ENCODE measurements around the gene PPP6R3.
"Not testable (repeated sequence)": the region's sequence is repeated elsewhere in the genome, so short reads cannot be mapped to it uniquely, and the experiment has no call there.

- not testable (repeated sequence) for TF ChIP-seq CTCF, POLR2A (IDR thresholded peaks at IDR 0.05)
Measured at GRCh38 chr11:68458340-68458739, 2.2 kb upstream of the PPP6R3 start.
